A172 (cell line): ENCODE measurements around the gene CRYL1. TPM values are rescaled to one million over a fixed set of nuclear protein-coding genes. Genes with fewer than 3 reads are reported as not detected.

Experiments used
- DNase-seq: peaks from one replicate; pipeline ENCODE4 v3.0.0-alpha.2; 2015; ENCODE audit warnings: low spot score
- total RNA-seq: library from RNA; depleted of rRNA; stranded (reverse); fragments of >200 nt; shearing (Covaris generic); gene quantifications from 2 replicates; pipeline ENCODE4 v1.2.3, GENCODE V29; 2014

Gene CRYL1
- total RNA-seq, 1 experiment from 2014 or later = 10.5 TPM

DNA sequence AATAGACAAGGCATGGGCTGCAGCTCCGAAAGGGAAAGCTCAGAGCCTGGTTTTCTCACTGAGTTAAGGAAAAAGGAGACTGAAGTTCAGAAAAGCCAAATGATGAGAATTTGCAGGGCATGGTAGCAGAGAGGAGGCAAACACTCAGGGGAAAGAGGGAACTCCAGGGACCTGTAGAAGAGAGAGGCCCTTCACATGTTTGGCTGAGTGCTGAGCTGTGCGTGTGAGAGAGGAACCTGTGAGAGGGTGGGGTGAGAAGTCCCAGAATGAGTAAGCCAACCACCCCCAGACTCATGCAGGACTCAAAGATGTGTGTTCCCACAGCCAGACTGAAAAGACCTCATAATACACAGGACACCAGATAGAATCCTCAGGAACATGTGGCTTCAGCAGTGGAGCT is 2.8 kb upstream of the CRYL1 start:
- no peak for DNase-seq

DNA sequence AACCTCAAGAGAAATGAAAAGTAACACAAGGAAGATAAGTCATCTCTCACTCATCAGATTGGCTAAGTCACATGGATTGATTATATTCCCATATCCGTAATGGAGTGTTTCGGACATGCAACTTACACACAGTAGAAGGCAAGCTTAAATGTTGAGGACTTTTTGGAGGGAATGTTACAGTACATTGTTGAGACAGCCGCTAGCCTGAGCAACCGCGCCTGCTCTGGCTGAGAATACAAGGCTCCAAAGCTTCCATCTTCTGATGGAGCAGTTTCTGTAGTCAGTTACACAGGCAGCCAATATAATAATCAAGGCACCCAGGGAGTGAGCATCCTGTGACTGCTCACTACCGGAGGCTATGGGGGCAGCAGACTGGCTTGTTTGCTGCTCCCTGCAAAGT is 1.0 kb upstream of the CRYL1 start:
- DNase-seq = no peak

DNA sequence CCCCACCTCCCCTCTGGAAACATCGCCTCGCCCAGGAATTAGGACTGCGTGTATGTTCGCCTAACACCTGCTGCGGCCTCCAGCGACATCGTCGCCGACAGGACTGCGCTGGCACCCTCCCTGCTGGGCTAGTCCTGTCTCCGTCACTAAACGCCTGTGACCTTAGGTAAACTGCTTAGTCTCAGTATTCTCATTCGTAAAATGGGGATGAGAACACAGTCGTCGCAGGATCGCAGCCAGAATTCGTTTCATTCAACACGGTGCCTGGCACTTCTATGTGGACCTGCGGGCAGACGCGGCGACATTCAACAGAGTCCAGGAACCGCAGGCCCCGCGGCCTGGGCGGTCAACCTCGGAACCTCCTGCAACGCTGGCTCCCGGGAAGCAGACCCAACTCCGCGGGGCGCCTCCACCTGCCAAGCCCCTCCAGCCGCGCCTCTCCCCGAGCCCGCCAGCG is 485 bp downstream of the CRYL1 start:
- no peak for DNase-seq

DNA sequence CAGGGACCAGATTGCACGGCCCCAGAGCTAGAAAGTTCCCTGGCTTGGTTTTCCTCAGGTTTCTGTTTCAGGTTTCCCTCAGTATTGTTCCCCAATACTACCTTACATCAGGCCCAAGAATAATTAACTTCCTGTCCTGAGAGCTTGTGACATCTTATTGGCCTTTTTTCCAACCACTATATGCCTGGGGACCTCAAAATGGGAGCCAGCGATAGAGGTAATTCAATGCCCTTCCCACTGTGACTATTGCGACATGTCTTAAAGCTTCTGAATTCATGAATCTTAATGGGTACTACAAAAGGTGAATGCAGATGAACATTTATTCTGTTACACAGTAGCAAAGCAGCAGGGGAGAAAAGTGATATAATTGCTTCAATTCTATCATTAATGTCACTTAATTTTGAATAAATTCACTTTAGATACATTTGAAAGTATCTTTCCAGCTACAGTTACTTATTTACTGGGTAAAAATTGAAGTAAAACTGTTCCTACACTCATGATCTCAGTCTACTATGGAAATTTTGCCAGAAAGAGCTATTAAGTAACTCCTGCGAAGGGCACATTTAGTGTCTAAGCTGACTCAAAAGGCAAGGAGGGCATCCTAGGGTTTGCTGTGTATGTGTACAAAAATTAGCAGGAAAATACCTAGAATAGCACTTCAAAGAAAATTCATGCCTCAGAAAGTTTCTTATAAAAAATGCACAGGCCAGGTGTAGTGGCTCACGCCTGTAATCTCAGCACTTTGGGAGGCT is 4.1 kb downstream of the CRYL1 start:
- no peak for DNase-seq

DNA sequence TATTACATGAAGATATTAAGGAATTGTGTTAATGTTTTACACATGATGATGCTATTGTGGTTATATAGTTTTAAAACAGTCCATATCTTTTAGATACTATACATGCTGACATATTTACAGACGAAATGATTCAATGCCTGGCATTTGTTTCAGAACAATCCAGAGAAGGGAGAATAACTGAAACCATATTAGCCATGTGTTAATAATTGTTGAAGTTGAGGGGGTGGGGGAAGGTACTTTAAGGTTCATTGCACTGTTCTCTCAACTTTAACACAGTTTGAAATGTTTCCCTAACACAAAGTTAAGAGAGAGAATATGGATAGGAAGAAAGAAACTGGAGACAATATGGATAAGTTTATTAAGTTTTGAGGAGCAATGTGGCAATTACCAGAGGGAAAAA is 5.8 kb downstream of the CRYL1 start:
- DNase-seq = no peak

DNA sequence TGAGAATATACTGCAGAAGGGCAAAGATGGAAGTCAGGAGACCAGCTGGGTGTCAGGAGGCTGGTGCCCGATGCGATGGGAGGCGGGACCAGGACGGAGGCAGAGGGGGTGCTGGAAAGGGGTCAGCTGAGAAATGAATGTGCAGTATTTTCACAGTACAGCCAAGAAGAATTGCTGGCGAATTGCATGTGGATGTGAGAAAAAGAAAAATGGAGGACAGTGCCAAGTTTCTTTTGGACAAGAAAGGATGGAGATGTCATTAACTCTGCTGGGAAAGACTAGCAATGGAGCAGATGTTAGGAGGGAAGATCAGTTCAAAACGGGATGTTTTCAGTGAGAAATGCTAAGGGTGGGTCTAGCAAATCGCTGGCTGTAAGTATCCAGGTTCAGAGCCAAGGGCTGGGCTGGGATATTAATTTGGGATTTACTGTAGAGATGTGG is 7.0 kb downstream of the CRYL1 start:
- no peak for DNase-seq

DNA sequence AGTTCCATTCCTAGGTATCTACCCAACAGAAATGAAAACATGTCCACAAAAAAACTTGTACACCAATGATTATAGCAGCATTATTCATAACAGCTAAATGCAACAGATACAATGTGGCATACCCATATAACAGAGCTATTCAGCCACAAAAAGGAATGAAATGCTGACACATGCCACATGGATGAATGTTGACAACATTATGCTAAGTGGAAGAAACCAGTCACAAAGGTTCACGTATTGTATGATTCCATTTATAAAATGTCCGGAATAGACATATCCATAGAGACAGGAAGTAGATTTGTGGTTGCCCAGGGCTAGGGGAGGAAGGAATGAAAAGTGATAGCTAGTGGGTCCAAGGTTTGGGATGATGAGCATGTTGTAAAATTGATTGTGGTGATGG is 10.8 kb downstream of the CRYL1 start:
- no peak for DNase-seq

DNA sequence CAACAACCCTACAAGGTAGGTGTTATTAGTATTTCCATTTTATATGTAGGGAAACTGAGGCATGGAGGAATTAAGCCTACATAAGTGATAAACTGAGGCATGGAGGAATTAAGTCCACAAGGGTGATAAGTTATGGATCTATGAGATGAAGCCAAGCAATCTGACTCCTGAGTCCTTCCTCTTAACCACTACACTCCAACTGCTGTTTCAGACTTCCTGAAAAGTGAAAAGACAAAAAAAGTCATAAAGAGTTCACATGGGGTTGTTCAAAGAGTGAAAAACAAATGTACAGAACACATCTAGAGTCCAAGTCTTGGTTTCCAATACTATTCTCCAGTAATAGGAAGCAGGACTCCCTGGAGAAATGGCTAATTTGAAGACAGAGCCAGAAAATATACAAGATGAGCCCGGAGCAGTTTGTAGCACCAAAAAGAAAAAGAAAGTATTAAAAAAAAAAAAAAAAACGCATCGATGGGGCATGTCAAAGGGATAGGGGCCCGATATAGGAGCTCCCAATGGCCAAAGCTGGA is 12.1 kb downstream of the CRYL1 start:
- no peak for DNase-seq

DNA sequence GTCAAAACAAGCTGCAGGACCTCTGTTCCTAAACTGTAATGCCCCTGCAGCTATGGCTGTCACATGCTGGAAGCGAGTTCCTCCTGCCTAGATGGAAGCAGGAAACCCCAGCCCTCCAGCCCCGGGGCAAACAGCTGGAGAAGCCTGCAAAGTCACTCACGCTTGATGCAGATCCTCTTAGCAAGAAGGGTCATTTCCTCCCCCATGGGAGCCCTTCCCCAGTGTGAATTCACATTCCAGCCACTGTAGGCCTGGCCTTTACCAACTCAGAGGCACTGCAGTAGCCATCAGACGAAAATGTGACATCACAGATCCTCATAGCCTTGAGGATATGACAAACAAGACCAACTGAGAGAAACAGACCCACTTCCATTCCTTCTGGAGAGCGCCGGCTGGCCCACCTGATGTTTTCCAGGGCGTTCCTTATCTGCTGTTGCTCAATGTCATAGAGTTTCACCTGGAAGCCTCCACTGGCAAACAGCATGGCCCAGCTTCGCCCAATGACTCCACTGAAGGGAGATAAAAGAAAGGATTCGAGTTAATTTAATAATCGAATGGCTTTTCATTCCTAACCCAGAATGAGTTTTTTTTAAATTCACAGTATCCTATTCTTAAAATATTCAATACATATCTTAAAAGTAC is 13.5 kb downstream of the CRYL1 start:
- DNase-seq = no peak

DNA sequence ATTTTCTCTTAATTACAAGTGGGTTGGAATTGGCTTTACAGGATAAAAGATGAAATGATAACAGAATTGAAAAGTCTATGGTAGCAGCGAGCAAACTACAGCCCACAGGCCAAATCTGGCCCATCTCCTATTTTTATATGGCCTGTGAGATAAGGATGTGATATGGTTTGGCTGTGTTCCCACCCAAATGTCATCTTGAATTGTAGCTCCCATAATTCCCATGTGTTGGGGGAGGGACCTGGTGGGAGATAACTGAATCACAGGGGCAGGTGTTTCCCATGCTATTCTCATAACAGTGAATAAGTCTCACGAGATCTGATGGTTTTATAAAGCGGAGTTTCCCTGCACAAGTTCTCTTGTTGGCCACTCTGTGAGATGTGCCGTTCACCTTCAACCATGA is 19.0 kb downstream of the CRYL1 start:
- DNase-seq = no peak

DNA sequence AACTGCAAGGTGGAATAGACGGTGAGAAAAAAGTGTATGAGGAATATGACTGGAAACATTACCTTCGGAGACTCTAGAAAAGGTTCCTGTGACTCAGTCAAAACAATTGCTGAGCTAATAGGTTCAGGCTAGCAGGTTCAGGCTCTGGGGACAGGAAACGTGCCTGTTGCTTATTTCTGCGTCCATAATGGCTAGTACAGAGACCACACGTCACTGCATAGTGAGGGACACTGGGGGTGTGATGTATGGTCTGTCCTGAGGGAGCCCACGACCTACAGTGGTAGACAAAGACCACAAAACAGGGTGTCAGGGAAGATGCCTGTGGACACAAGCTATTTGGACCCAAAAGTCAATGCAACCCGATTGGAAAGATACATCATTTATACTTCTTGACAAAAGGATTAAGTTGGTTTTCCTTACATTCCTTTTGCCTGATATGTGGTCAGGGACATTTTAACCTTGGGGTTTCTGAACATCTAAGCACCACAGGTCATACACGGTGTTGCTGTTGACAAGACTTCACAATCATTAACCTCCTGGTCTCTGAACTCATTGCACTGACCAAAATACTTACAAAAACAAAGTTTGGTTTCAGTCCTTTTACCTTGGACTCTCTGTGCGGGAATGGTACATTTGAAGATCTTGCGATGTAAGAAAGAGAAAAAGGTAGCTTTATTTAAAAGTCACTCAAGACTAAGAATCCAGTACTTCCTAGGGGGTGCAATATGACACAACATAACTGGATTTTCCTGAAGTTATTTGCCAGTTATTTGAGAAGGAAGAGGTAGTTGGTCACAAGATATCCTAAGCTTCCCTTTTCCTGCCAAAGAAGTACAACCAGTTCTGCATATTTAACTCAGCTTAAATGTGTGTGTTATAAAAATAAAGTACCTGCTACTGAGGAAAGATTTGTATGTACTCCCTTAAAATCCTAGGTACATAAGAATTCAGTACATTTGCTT is 20.0 kb downstream of the CRYL1 start:
- no peak for DNase-seq

DNA sequence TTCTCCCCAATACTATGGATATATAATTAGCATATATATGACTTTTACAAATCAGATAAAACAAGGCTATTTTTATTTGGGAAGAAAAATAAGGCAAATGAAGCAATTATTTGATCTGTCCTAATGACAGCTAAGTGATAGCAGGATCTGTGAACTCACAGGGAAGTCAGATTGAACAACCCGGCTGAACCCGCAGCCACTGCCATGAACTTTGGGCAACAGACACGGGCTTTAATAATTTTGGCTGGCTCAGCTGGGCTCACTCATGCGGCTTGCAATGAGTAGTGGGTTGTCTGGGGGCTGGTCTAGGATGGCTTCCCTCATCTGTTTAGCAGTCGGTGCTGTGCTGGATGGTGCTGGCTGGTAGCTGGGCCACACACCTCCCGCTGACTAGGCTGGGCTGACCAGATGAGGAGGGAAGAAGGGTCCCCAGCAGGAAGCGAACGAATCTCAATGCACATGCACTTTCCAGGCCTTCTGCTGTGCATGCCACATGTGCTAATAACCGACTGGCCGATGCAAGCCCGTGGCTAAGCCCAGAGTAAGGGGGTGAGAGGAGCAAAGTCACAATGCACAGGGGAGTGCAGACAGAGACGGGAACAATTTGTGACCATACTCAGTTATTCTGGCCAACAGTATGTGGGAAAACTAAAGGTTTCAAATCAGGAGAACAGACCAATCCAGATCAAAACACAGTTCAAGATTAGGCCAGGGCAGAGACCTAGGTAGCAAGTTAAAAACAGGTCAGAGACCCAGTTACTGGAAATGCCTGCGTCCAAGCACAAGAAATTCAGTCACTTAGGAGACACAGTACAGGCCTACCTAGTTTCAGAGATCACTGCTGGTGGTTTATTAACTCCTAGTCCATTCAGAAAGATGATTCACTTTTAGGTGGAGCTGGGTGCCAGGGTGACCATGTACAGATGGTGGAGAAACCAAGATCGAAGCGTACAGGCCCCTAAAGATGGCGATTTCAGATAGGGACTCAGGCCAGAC is 22.3 kb downstream of the CRYL1 start:
- DNase-seq = no peak

DNA sequence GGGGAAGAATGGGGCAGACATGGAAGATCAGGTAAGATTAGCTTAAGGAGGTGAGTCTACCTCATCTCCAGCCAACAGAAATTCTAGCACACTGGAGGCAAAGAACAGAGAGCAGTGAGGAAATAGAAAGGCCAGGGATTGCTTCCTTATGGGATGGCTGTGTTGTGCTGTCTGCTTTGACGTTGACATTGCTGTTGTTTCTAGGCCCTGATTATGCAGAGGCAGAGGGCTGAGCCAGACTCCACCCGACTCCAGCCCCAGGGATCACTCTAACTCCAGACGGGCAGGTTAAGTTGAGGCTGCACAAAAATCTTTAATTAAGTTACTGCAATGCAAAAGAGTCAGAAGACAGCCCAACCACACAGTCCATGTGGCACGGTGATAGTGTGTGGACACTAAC is 24.1 kb downstream of the CRYL1 start:
- DNase-seq = no peak

DNA sequence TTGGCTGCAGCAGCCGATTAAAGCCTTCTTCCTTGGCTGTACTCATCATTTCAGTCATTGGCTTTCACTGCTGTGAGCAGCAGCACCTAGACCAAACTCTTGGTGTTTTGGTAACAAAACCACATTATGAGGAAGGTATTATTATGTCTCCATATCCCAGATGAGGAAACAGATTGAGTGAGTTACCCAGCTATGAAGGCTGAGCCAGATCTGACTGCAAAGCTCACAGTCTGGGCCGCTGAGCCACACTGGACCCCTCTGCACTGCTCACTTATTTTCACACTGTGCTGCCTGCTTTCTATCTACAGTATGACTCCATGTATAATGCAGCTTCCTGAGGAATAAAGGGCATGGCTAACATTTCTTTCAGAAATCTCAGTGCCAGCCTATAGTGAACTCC is 24.5 kb downstream of the CRYL1 start:
- DNase-seq = no peak

DNA sequence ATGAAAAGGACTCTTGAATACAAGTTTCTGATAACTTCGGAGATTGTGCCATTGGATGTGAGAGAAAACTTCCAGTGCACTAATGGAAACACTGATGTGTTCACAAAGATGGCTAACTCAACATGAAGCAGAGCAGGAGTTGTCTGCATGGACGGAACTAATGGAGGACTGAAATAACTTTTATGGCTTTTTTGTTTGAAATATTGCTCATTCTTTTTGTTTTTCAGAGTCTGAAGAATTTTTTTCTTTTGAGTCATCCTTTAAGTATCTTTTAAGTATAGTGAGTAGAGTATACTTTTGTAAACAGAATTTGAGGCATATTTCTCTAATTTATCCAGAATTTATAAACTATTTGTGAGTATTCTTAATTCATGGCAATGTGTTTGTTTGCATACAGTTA is 25.7 kb downstream of the CRYL1 start:
- DNase-seq = peak; percentile 37

DNA sequence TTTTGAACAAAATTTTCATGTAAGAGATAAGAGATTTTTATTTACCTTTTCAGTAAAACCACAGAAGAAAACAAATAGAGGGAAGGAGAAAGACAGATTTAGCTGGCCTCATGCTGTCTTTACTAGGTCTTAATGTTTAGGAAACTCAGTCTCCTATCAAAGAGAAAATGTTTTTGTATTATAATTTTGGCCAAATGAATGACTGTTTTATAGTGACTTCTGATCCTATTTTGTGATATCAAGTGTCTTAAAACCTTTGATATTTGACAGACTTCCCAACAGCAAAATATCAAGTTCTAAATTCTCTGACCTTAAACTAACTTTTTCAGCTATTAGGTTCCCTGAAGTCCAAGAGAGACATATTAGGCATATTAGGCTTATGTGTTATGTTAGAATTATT is 27.0 kb downstream of the CRYL1 start:
- DNase-seq = no peak

DNA sequence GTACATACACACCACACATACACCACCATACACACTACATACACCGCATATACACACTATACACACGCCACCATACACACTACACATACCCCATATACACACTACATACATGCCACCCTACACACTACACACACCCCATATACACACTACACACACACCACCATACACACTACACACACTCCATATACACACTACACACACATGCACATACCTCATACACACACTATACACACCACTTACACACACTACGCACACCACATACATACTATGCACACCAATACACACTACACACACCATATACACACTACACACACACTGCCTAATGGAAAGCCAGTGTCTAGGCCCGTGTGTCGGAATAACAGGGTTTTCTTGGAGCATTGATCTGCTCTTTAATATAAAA is 27.5 kb downstream of the CRYL1 start:
- DNase-seq = no peak

DNA sequence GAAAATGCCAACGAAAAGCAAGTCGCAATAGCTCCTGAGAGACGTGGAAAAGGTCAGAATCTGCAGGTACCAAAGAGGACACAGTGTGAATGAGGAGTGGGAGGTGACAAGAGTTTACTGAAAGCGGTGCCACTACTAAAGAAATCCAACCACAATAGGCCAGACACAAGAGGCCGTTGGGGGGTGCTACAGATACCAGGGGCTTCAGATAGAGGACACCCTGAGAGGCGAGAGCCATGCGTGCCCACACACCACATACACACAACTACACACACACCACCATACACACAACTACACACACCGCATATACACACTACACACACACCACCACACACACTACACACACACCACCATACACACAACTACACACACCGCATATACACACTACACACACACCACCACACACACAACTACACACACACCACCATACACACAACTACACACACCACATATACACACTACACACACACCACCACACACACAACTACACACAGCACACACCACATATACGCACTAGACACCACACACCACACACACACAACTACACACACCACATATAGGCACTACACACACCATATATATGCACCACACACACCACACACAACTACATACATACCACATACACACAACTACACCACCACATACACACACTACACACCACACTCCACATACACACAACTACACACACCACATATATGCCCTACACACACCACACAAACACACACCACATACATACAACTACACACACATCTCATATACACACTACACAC is 28.5 kb downstream of the CRYL1 start:
- no peak for DNase-seq

DNA sequence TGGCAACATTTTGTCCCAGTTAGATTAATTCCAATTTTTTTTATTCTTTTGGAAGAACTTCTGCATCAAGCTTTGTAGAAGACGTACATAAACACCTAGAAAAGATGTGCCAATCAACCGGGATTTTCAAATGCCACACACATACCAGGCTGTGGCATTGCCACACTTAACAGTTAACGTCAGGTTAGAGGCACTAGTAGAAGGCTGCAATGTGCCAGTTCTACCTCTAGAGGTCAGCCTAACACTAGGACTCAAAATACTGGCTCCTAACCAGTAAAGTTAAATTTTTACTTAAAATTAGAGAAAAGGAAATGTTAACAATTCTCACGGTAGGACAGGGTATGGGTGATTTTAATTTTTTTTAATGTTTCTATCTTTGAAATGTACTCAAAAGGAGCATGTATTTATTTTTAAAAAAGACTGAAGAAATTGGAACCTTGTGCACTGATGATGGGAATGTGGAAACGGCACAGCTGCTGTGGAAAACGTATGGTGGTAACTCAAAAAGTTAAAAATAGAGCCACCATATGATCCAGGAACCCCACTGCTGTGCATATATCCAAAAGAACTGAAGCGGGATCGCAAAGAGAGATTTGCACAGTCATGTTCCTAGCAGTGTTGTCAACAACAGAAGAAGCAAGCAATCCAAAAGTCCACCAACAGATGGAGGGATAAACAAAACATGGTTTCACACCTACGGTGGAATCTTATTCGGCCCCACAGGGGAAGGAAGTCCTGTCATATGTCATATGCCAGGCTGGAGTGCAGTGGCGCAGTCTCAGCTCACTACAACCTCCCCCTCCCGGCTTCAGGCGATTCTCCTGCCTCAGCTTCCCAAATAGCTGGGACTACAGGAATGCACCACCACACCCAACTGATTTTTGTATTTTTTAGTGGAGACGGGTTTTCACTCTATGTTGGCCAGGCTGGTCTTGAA is 30.3 kb downstream of the CRYL1 start:
- DNase-seq = peak; percentile 68
